Progenitor cell of endocrine pancreas (in vitro differentiated cells): Measurements from ENCODE around the gene COL7A1. TPM values are rescaled to one million over a fixed set of nuclear protein-coding genes. Genes with fewer than 3 reads are reported as not detected.

Experiments used
- DNase-seq: peaks from one replicate; pipeline ENCODE4 v3.0.0; 2021; ENCODE audit warnings: low spot score; ENCODE audit not compliant: unreplicated experiment
- H3K27ac Mint-ChIP-seq: 2 replicates; pipeline ENCODE4 v1.8.0; 2021; ENCODE audit warnings: mild to moderate bottlenecking, moderate library complexity, mixed read lengths
- H3K27me3 Mint-ChIP-seq: 2 replicates; pipeline ENCODE4 v1.8.0; 2021; ENCODE audit warnings: mixed read lengths
- H3K36me3 Mint-ChIP-seq: 2 replicates; pipeline ENCODE4 v1.8.0; 2022; ENCODE audit warnings: mixed read lengths; ENCODE audit not compliant: insufficient read depth
- H3K4me1 Mint-ChIP-seq: 2 replicates; pipeline ENCODE4 v1.8.0; 2021; ENCODE audit warnings: low read depth, mixed read lengths
- H3K4me3 Mint-ChIP-seq: 2 replicates; pipeline ENCODE4 v1.8.0; 2021; ENCODE audit warnings: low read depth, mild to moderate bottlenecking, moderate library complexity, mixed read lengths
- H3K9me3 Mint-ChIP-seq: 2 replicates; pipeline ENCODE4 v1.8.0; 2021; ENCODE audit warnings: low read depth, mixed read lengths
- total RNA-seq: library from RNA; stranded (reverse); gene quantifications from 2 replicates; pipeline ENCODE4 v1.2.1, GENCODE V29; 2021
- TF ChIP-seq, protein P1 (sequence below): fragments of 200-600 bp; sonication (generic); IDR thresholded peaks from one replicate; pipeline ENCODE4 v1.5.0; 2021; ENCODE audit warnings: antibody characterized with exemption, mild to moderate bottlenecking; ENCODE audit not compliant: unreplicated experiment

The COL7A1 gene
- total RNA-seq, 1 donor from 2014 or later = 38.4 TPM

DNA sequence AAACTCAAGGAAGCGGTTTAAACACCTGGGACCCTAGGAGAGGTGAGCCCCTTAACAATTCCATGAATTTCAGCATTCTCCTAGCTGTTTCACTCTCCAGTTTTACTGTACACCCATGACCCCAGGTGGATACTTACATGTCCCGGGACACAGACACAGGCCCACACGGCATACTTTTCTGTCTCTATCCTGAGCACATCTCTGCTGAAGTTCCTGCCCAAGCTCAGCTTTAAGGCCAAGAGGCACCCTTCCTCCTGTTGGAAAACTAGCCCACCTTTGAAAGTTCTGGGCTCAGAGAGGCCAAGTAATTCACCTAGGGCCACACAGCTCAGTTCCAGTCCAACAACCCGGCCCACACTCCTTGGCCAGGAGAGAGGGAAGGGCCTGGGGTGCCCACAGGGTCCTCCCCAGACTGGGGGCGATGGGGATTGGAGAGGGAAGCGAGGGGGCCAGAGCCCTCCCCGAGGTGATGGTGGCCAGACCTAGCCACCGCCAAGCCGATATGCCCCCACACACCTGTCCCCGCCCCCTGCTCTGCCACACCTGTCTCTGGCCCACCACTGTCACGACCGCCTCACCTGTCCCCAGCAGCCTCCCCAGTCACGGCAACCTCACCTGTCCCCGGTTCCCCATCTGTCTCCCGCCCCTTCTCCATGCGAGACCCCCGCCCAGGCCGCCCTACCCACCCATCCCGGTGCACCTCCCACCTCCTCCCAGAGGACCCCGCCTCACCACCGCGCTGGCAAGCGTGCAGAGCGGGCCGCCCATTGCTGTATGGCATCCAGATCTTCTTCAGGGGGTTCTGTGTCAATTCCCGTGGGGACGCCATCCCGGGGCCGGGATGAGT is 39.0 kb downstream of the COL7A1 start:
- Mint-ChIP-seq H3K36me3 (no peaks in the 10 kb centered on the region), H3K9me3 (no peaks in the 10 kb centered on the region), H3K27ac (peak overlapping the region; percentile 93), H3K4me1 (peaks cover 44% of the 10 kb centered on the region), H3K4me3 (peak overlapping the region; percentile 87), H3K27me3 (no peaks in the 10 kb centered on the region)
- TF ChIP-seq, protein P1, sequence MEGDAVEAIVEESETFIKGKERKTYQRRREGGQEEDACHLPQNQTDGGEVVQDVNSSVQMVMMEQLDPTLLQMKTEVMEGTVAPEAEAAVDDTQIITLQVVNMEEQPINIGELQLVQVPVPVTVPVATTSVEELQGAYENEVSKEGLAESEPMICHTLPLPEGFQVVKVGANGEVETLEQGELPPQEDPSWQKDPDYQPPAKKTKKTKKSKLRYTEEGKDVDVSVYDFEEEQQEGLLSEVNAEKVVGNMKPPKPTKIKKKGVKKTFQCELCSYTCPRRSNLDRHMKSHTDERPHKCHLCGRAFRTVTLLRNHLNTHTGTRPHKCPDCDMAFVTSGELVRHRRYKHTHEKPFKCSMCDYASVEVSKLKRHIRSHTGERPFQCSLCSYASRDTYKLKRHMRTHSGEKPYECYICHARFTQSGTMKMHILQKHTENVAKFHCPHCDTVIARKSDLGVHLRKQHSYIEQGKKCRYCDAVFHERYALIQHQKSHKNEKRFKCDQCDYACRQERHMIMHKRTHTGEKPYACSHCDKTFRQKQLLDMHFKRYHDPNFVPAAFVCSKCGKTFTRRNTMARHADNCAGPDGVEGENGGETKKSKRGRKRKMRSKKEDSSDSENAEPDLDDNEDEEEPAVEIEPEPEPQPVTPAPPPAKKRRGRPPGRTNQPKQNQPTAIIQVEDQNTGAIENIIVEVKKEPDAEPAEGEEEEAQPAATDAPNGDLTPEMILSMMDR = no peak
- no peak for DNase-seq

GRCh38 chr3:48555231-48555948 is 39.7 kb downstream of the COL7A1 start:
- Mint-ChIP-seq H3K4me1 (peaks cover 47% of the 10 kb centered on the region), H3K27ac (peak overlapping the region; percentile 91)
- TF ChIP-seq, protein P1 = no peak

GRCh38 chr3:48553886-48554845 is 41.0 kb downstream of the COL7A1 start:
- TF ChIP-seq, protein P1 = no peak
- Mint-ChIP-seq H3K27ac (peak overlapping the region; percentile 90), H3K9me3 (no peaks in the 10 kb centered on the region), H3K36me3 (peaks cover 7% of the 10 kb centered on the region), H3K27me3 (no peaks in the 10 kb centered on the region), H3K4me1 (peaks cover 45% of the 10 kb centered on the region), H3K4me3 (peak overlapping the region; percentile 87)
- no peak for DNase-seq

More at GRCh38 chr3:48555231-48555948, 39.7 kb downstream of the COL7A1 start:
- H3K27me3 Mint-ChIP-seq = no peaks in the 10 kb centered on the region
- no peaks in the 10 kb centered on the region for H3K9me3 Mint-ChIP-seq
- H3K36me3 Mint-ChIP-seq = peaks cover 4% of the 10 kb centered on the region
- H3K4me3 Mint-ChIP-seq = peak overlapping the region; percentile 87
- DNase-seq = no peak

GRCh38 chr3:48553361-48553760 is 41.8 kb downstream of the COL7A1 start:
- Mint-ChIP-seq H3K9me3 (no peaks in the 10 kb centered on the region), H3K4me3 (peak overlapping the region; percentile 33), H3K36me3 (peaks cover 8% of the 10 kb centered on the region), H3K27ac (peak overlapping the region; percentile 90), H3K27me3 (no peaks in the 10 kb centered on the region), H3K4me1 (peaks cover 43% of the 10 kb centered on the region)
- TF ChIP-seq, protein P1 = no peak
- DNase-seq = no peak
